H9 (cell line): Measurements from ENCODE around the gene RANGRF. TPM values are rescaled to one million over a fixed set of nuclear protein-coding genes. Genes with fewer than 3 reads are reported as not detected.
A peak's percentile ranks its signal among the peaks of the same experiment; 100 is the strongest.

Experiments used
- DNase-seq: peaks from one replicate; pipeline ENCODE4 v3.0.0-alpha.2; 2017
- H2AFZ ChIP-seq: one replicate; pipeline ENCODE4 v1.6.1; 2013; ENCODE audit warnings: mild to moderate bottlenecking, low read length, control low read depth, moderate library complexity
- H2AK5ac ChIP-seq: 2 replicates; pipeline ENCODE4 v1.6.1; 2013; ENCODE audit warnings: low read length, control low read depth, mixed read lengths; ENCODE audit not compliant: insufficient read length
- H2BK120ac ChIP-seq: one replicate; pipeline ENCODE4 v1.6.1; 2013; ENCODE audit warnings: low read depth, mild to moderate bottlenecking, low read length, control low read depth, inconsistent platforms; ENCODE audit not compliant: poor library complexity, severe bottlenecking
- H2BK12ac ChIP-seq: 2 replicates; pipeline ENCODE4 v1.6.1; 2013; ENCODE audit warnings: low read length, control low read depth, mixed read lengths, low read depth; ENCODE audit not compliant: insufficient read length
- H2BK15ac ChIP-seq: 2 replicates; pipeline ENCODE4 v1.6.1; 2013; ENCODE audit warnings: low read depth, low read length, control low read depth
- H2BK20ac ChIP-seq: one replicate; pipeline ENCODE4 v1.6.1; 2013; ENCODE audit warnings: low read depth, mild to moderate bottlenecking, low read length, control low read depth, inconsistent platforms; ENCODE audit not compliant: poor library complexity, severe bottlenecking
- H2BK5ac ChIP-seq: 2 replicates; pipeline ENCODE4 v1.6.1; 2013; ENCODE audit warnings: low read length, control low read depth, mixed read lengths; ENCODE audit not compliant: insufficient read length
- H3K14ac ChIP-seq: 2 replicates; pipeline ENCODE4 v1.6.1; 2013; ENCODE audit warnings: low read length, control low read depth; ENCODE audit not compliant: insufficient read depth
- H3K18ac ChIP-seq: 2 replicates; pipeline ENCODE4 v1.6.1; 2013; ENCODE audit warnings: low read depth, mild to moderate bottlenecking, mixed read lengths, low read length, control low read depth; ENCODE audit not compliant: insufficient read length
- H3K23ac ChIP-seq: 2 replicates; pipeline ENCODE4 v1.6.1; 2013; ENCODE audit warnings: low read length, control low read depth, mixed read lengths, low read depth; ENCODE audit not compliant: insufficient read length
- H3K23me2 ChIP-seq: 2 replicates; pipeline ENCODE4 v1.6.1; 2013; ENCODE audit warnings: low read depth, mild to moderate bottlenecking, mixed read lengths, low read length, control low read depth; ENCODE audit not compliant: insufficient read length, poor library complexity, severe bottlenecking
- H3K27ac ChIP-seq: 2 replicates; pipeline ENCODE4 v1.5.1; 2013; ENCODE audit warnings: low read length, control low read depth, mixed read lengths, low read depth; ENCODE audit not compliant: insufficient read length
- H3K27me3 ChIP-seq: 2 replicates; pipeline ENCODE4 v1.6.1; 2013; ENCODE audit warnings: low read length, control low read depth, inconsistent platforms; ENCODE audit not compliant: insufficient read depth
- H3K4ac ChIP-seq: 2 replicates; pipeline ENCODE4 v1.6.1; 2013; ENCODE audit warnings: low read depth, mild to moderate bottlenecking, control low read depth, inconsistent platforms, low read length, moderate library complexity
- H3K4me1 ChIP-seq: 2 replicates; pipeline ENCODE4 v1.6.1; 2013; ENCODE audit warnings: low read length, control low read depth, inconsistent platforms; ENCODE audit not compliant: insufficient read depth
- H3K4me2 ChIP-seq: 2 replicates; pipeline ENCODE4 v1.6.1; 2013; ENCODE audit warnings: low read length, control low read depth, mixed read lengths; ENCODE audit not compliant: insufficient read length, insufficient read depth
- H3K56ac ChIP-seq: 2 replicates; pipeline ENCODE4 v1.6.1; 2013; ENCODE audit warnings: low read depth, mild to moderate bottlenecking, mixed read lengths, low read length, control low read depth; ENCODE audit not compliant: insufficient read length
- H3K79me1 ChIP-seq: 2 replicates; pipeline ENCODE4 v1.6.1; 2013; ENCODE audit warnings: low read depth, mild to moderate bottlenecking, moderate library complexity, low read length, control low read depth, inconsistent platforms; ENCODE audit not compliant: insufficient read depth, poor library complexity, severe bottlenecking
- H3K79me2 ChIP-seq: 2 replicates; pipeline ENCODE4 v1.6.1; 2013; ENCODE audit warnings: low read length, control low read depth, inconsistent platforms; ENCODE audit not compliant: insufficient read depth
- H3K9ac ChIP-seq: 2 replicates; pipeline ENCODE4 v1.6.1; 2013; ENCODE audit warnings: low read length, control low read depth, mixed read lengths; ENCODE audit not compliant: insufficient read length; ENCODE audit errors: extremely low read depth
- H3K9me3 ChIP-seq: one replicate; pipeline ENCODE4 v1.6.1; 2013; ENCODE audit warnings: low read depth, low read length, inconsistent platforms; ENCODE audit not compliant: control insufficient read depth
- H3T11ph ChIP-seq: one replicate; pipeline ENCODE4 v1.6.1; 2013; ENCODE audit warnings: mild to moderate bottlenecking, low read length, control low read depth, inconsistent platforms
- H4K20me1 ChIP-seq: one replicate; pipeline ENCODE4 v1.6.1; 2013; ENCODE audit not compliant: control insufficient read depth, insufficient read length, insufficient read depth
- H4K5ac ChIP-seq: 2 replicates; pipeline ENCODE4 v1.6.1; 2013; ENCODE audit warnings: low read depth, mild to moderate bottlenecking, mixed read lengths, low read length, control low read depth; ENCODE audit not compliant: insufficient read length
- H4K8ac ChIP-seq: replicated peaks from 2 replicates; pipeline ENCODE4 v1.6.1; 2013; ENCODE audit warnings: low read length, control low read depth, mixed read lengths, low read depth; ENCODE audit not compliant: insufficient read length
- H4K91ac ChIP-seq: 2 replicates; pipeline ENCODE4 v1.6.1; 2013; ENCODE audit warnings: low read depth, mild to moderate bottlenecking, moderate library complexity, mixed read lengths, low read length, control low read depth; ENCODE audit not compliant: insufficient read length
- H3K27ac Mint-ChIP-seq, 3 experiments: 2 replicates in 2 of 3; 3 replicates in 1 of 3; pipeline ENCODE4 v1.8.0; 2020 to 2021; ENCODE audit warnings: mixed read lengths in 3 of 3, mild to moderate bottlenecking in 1 of 3, moderate library complexity in 1 of 3
- H3K27me3 Mint-ChIP-seq: 2 replicates; pipeline ENCODE4 v1.8.0; 2021; ENCODE audit warnings: low read depth, mild to moderate bottlenecking, moderate library complexity, mixed read lengths
- H3K36me3 Mint-ChIP-seq, 3 experiments: 2 replicates in 2 of 3; 3 replicates in 1 of 3; pipeline ENCODE4 v1.8.0; 2020 to 2021; ENCODE audit warnings: low read depth in 3 of 3, mixed read lengths in 3 of 3; ENCODE audit not compliant: insufficient read depth in 1 of 3
- H3K4me1 Mint-ChIP-seq, 2 experiments: 2 replicates each; pipeline ENCODE4 v1.8.0; 2020; ENCODE audit warnings: mixed read lengths in 2 of 2
- H3K4me3 Mint-ChIP-seq, 2 experiments: 2 replicates in 1 of 2; 3 replicates in 1 of 2; pipeline ENCODE4 v1.8.0; 2020 to 2021; ENCODE audit warnings: mild to moderate bottlenecking in 2 of 2, mixed read lengths in 2 of 2, moderate library complexity in 1 of 2
- H3K9me3 Mint-ChIP-seq, 2 experiments: 2 replicates in 1 of 2; 3 replicates in 1 of 2; pipeline ENCODE4 v1.8.0; 2020; ENCODE audit warnings: mild to moderate bottlenecking in 2 of 2, mixed read lengths in 2 of 2, moderate library complexity in 1 of 2
- CTCF ChIP-seq: fragments of 200-600 bp; sonication (generic); conservative IDR thresholded peaks from 3 replicates; pipeline ENCODE4 v1.8.0; 2021; ENCODE audit warnings: antibody characterized with exemption, mild to moderate bottlenecking
- WGBS: extraction: QIAGEN DNeasy Blood & Tissue Kit; methylation state at CpG from one replicate; pipeline ENCODE4 v1.1.7; 2013; ENCODE audit warnings: missing lambda C conversion rate, low lambda C conversion rate, mixed read lengths; ENCODE audit not compliant: insufficient read length; ENCODE audit errors: extremely low coverage; 5-methylcytosine and 5-hydroxymethylcytosine counted together
- total RNA-seq: library from RNA; stranded (reverse); gene quantifications from 2 replicates; pipeline ENCODE4 v1.2.1, GENCODE V29; 2021

The RANGRF gene
- total RNA-seq, 1 experiment from 2014 or later = 36.9 TPM

- H3K4me1 Mint-ChIP-seq = peaks cover 27 to 42% of the 10 kb centered on the region in 2 experiments
- H3K18ac ChIP-seq = no peak overlapping the region
Observed at GRCh38 chr17:8311131-8311790, 22.8 kb downstream of the RANGRF start.

More at GRCh38 chr17:8311131-8311790, 22.8 kb downstream of the RANGRF start:
- Mint-ChIP-seq H3K27ac (peak overlapping the region in 1 of 3 experiments; percentile 29; a peak in 1 of 7 replicates), H3K27me3 (peaks cover 30% of the 10 kb centered on the region), H3K9me3 (no peaks in the 10 kb centered on the region; a peak in 2 of 5 replicates), H3K4me3 (no peak overlapping the region), H3K36me3 (no peaks in the 10 kb centered on the region)
- H3K9me3 ChIP-seq = no peaks in the 10 kb centered on the region
- H2AFZ ChIP-seq = no peak overlapping the region
- no peak overlapping the region for H2BK5ac ChIP-seq
- no peak overlapping the region for H2BK15ac ChIP-seq
- H3K27me3 ChIP-seq = no peaks in the 10 kb centered on the region; the same call in 1 of the 2 replicates
- H3K23me2 ChIP-seq = peaks cover 14% of the 10 kb centered on the region
- H2BK20ac ChIP-seq = no peak overlapping the region
- no peak overlapping the region for H4K5ac ChIP-seq
- no peak overlapping the region for H4K91ac ChIP-seq
- no peak overlapping the region for H3K27ac ChIP-seq
- H2BK12ac ChIP-seq = no peak overlapping the region
- no peak overlapping the region for H3K14ac ChIP-seq
- no peak for DNase-seq
- WGBS = 100% methylated on average over 1 of the region's 25 CpGs
- no peak overlapping the region for H3K56ac ChIP-seq
- H3K9ac ChIP-seq = no peak overlapping the region
- H3K23ac ChIP-seq = no peak overlapping the region
- H2BK120ac ChIP-seq = no peak overlapping the region
- H4K8ac ChIP-seq = no peak overlapping the region
- no peaks in the 10 kb centered on the region for H4K20me1 ChIP-seq
- no peaks in the 10 kb centered on the region for H3K4me1 ChIP-seq
- H3K79me1 ChIP-seq = no peaks in the 10 kb centered on the region
- no peaks in the 10 kb centered on the region for H3K79me2 ChIP-seq
- H3K4me2 ChIP-seq = no peak overlapping the region
- TF ChIP-seq CTCF = no peak
- H2AK5ac ChIP-seq = no peak overlapping the region
- H3K4ac ChIP-seq = no peak overlapping the region
- no peak overlapping the region for H3T11ph ChIP-seq
